HL-60 (cell line): ENCODE data around the gene SMDT1.
A peak's percentile ranks its signal among the peaks of the same experiment; 100 is the strongest.

Experiments
- DNase-seq, 2 experiments: peaks; one replicate each; pipeline ENCODE4 v3.0.0-alpha.2; 2010 to 2020; ENCODE audit warnings: low read depth in 1 of 2, low spot score in 1 of 2
- H3K27ac ChIP-seq: fragments of 250-450 bp; sonication (Bioruptor Pico); replicated peaks from 2 replicates; pipeline ENCODE4 v1.5.1; 2020; ENCODE audit warnings: mild to moderate bottlenecking, moderate library complexity
- H3K27me3 ChIP-seq: fragments of 250-450 bp; sonication (Bioruptor Pico); 2 replicates; pipeline ENCODE4 v1.5.1; 2021; ENCODE audit warnings: mild to moderate bottlenecking, moderate library complexity; ENCODE audit not compliant: insufficient read depth, poor library complexity, severe bottlenecking
- H3K4me3 ChIP-seq: replicated peaks from 2 replicates; pipeline ENCODE4 v1.5.1; 2011; ENCODE audit warnings: mild to moderate bottlenecking, control low read depth, low read length; ENCODE audit not compliant: insufficient read depth
- GABPA ChIP-seq: IDR thresholded peaks from 2 replicates; pipeline ENCODE4 v1.6.1; 2012; ENCODE audit warnings: low read depth
- POLR2AphosphoS5 ChIP-seq: IDR thresholded peaks from 2 replicates; pipeline ENCODE4 v1.6.1; 2012; ENCODE audit warnings: low read depth
- SPI1 ChIP-seq: IDR thresholded peaks from 2 replicates; pipeline ENCODE4 v1.6.1; 2012; ENCODE audit warnings: low read depth, mild to moderate bottlenecking, borderline replicate concordance
- TF ChIP-seq, protein P1 (sequence below): IDR thresholded peaks from one replicate; pipeline ENCODE4 v1.5.1; 2011; ENCODE audit warnings: low read length, control low read depth, inconsistent platforms; ENCODE audit not compliant: insufficient read depth
- TF ChIP-seq, protein P2 (sequence below): IDR thresholded peaks from 2 replicates; pipeline ENCODE4 v1.6.1; 2012; ENCODE audit warnings: low read depth; ENCODE audit not compliant: insufficient replicate concordance

The SMDT1 gene

DNA sequence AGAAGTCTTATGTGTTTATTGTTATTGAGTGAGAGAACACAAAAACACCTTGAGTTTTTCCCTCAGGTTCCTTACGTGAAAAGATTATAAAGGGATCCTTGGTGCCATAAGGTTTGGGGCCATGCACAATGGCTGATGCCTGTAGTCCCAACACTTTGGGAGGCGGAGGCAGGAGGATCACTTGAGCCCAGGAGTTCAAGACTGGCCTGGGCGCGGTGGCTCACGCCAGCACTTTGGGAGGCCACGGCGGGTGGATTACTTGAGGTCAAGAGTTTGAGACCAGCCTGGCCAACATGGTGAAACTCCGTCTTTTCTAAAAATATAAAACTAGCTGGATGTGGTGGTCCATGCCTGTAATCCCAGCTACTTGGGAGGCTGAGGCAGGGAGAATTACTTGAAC is 5.4 kb downstream of the SMDT1 start:
- no peaks in the 10 kb centered on the region for H3K27me3 ChIP-seq
- no peak overlapping the region for H3K27ac ChIP-seq
- TF ChIP-seq, protein P1, sequence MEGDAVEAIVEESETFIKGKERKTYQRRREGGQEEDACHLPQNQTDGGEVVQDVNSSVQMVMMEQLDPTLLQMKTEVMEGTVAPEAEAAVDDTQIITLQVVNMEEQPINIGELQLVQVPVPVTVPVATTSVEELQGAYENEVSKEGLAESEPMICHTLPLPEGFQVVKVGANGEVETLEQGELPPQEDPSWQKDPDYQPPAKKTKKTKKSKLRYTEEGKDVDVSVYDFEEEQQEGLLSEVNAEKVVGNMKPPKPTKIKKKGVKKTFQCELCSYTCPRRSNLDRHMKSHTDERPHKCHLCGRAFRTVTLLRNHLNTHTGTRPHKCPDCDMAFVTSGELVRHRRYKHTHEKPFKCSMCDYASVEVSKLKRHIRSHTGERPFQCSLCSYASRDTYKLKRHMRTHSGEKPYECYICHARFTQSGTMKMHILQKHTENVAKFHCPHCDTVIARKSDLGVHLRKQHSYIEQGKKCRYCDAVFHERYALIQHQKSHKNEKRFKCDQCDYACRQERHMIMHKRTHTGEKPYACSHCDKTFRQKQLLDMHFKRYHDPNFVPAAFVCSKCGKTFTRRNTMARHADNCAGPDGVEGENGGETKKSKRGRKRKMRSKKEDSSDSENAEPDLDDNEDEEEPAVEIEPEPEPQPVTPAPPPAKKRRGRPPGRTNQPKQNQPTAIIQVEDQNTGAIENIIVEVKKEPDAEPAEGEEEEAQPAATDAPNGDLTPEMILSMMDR = no peak
- TF ChIP-seq, protein P2, sequence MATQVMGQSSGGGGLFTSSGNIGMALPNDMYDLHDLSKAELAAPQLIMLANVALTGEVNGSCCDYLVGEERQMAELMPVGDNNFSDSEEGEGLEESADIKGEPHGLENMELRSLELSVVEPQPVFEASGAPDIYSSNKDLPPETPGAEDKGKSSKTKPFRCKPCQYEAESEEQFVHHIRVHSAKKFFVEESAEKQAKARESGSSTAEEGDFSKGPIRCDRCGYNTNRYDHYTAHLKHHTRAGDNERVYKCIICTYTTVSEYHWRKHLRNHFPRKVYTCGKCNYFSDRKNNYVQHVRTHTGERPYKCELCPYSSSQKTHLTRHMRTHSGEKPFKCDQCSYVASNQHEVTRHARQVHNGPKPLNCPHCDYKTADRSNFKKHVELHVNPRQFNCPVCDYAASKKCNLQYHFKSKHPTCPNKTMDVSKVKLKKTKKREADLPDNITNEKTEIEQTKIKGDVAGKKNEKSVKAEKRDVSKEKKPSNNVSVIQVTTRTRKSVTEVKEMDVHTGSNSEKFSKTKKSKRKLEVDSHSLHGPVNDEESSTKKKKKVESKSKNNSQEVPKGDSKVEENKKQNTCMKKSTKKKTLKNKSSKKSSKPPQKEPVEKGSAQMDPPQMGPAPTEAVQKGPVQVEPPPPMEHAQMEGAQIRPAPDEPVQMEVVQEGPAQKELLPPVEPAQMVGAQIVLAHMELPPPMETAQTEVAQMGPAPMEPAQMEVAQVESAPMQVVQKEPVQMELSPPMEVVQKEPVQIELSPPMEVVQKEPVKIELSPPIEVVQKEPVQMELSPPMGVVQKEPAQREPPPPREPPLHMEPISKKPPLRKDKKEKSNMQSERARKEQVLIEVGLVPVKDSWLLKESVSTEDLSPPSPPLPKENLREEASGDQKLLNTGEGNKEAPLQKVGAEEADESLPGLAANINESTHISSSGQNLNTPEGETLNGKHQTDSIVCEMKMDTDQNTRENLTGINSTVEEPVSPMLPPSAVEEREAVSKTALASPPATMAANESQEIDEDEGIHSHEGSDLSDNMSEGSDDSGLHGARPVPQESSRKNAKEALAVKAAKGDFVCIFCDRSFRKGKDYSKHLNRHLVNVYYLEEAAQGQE = no peak
- TF ChIP-seq POLR2AphosphoS5 = no peak
- no peak for TF ChIP-seq GABPA
- TF ChIP-seq SPI1 = no peak
- H3K4me3 ChIP-seq = no peak overlapping the region
- DNase-seq = no peak

DNA sequence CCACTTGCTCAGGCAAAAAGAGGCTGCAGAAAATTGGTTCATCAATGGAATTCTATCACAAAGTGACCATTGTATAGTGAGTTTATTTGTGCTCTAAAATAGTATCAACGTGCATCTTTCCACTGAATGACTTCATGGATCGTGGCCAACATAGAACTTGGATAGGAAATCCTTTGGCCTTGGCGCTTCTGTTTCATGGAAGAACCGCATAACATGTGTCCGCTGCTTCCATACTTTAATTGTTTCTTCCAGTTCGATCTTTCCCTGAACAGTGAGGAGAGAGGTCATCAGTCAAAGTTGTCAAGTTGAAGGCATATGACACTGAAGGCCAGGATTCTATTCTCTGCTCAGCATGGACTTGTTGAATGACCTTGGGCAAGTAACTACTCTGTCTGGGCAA is 6.6 kb downstream of the SMDT1 start:
- TF ChIP-seq SPI1 (no peak), POLR2AphosphoS5 (no peak)
- TF ChIP-seq, protein P1 = no peak
- no peak overlapping the region for H3K4me3 ChIP-seq
- no peak for DNase-seq
- no peaks in the 10 kb centered on the region for H3K27me3 ChIP-seq
- no peak overlapping the region for H3K27ac ChIP-seq

DNA sequence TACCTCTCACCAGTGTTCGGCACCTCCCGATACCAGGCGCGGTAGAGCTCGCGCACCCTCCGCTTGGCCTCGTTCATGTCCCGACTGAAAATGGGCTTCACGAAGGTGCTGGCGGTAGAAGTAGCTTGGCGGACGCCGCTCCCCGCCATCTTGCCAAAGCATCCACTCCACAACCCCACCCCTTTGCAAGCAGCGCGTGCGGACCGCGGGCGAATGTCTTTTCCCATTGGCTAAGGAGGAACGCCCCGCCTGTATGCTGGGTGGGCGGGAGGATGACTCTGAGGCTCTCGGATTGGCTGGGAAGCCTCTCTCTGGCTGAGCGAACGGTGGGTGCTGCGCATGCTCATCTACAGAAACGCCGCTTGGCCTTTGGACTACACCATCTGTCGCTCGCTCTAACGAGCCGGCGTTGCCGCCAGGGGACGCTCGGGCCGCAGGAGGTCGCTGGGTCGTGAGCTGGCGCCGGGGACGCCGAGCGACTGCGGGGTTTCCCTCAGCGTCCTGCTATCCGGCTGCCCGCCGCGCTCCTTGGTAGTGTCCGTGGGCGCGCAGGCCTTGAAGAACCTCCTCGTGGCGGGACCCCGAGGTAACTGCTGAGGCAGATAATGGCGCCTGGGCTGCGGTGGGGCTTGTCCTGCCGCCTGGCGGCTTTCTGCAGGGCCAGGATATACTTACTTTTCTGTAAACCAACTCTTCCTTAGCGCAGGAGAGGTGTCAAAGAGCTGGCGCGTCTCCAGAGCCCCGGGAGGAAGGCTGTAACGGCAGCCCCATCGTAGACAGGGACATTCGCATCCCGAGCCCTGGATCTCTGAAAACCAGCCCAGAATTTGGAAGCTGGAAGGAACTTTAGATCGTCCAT is 11.3 kb downstream of the SMDT1 start, which contains the start of gene NDUFA6:
TSS of gene NDUFA6 (minus strand) at position 177 of the 859 bp plus-strand sequence. CDS start at position 149, 28 bp downstream.
- TF ChIP-seq SPI1 = peak; percentile 6; the same call in 1 of the 2 replicates
- peak; percentile 88 for TF ChIP-seq POLR2AphosphoS5
- TF ChIP-seq GABPA = no peak
- TF ChIP-seq, protein P1 = peak; percentile 97
- TF ChIP-seq, protein P2 = peak; percentile 48
- Histone ChIP-seq H3K4me3 (peak within 1 kb of the TSS; percentile 65), H3K27ac (peak within 1 kb of the TSS; percentile 97), H3K27me3 (no peaks in the 10 kb centered on the region)
- DNase-seq = peak; percentile 98 to 99

DNA sequence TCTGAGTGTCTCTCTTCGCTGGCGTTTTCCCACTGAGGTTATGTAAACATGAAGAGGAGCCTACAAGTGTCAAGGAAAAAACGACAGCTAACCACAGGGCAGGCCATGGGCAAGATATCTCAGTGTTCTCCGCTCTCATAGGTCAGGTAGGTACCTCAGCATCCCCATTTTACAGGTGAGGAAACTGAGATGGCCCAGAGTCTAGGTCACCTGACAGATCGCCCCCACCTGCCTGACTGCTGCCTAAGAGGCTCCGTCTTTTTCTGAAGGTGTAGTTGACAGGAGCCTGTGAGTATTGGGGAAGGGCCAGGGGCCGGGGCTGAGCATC is 11.9 kb downstream of the SMDT1 start:
- Histone ChIP-seq H3K27ac (peak overlapping the region; percentile 97), H3K27me3 (no peaks in the 10 kb centered on the region), H3K4me3 (peak overlapping the region; percentile 30)
- TF ChIP-seq, protein P2 = no peak
- no peak for TF ChIP-seq POLR2AphosphoS5
- no peak for TF ChIP-seq GABPA
- TF ChIP-seq, protein P1 = no peak
- TF ChIP-seq SPI1 = no peak
- no peak for DNase-seq
